GM18526 (cell line): ENCODE data around the gene ADD2.

Experiments
- POLR2A ChIP-seq: IDR thresholded peaks from 3 replicates; pipeline ENCODE4 v1.6.1; 2011; ENCODE audit not compliant: insufficient read length; ENCODE audit errors: extremely low read depth

ADD2 gene

GRCh38 chr2:70795164-70795995, 27.4 kb upstream of the ADD2 start:
- TF ChIP-seq POLR2A = no peak

DNA sequence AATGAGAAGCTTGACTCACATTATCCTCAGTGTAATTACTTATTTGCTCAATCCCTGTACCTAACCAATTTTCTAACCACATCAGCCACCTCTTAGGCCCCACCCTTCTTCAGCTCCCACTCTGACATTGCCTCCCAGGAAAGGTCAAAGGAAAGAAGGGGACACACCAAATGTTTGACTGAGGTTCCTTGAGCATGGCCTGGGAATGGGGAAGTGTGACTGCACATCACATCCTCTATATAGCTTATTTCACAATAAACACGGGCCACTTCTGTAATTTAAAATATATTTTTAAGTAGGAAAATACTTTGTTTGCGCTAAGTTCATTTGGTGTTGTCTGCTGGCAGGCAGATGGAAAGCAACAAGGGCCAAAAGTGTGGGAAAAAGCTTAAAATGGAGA, 25.4 kb upstream of the ADD2 start:
- TF ChIP-seq POLR2A = no peak

DNA sequence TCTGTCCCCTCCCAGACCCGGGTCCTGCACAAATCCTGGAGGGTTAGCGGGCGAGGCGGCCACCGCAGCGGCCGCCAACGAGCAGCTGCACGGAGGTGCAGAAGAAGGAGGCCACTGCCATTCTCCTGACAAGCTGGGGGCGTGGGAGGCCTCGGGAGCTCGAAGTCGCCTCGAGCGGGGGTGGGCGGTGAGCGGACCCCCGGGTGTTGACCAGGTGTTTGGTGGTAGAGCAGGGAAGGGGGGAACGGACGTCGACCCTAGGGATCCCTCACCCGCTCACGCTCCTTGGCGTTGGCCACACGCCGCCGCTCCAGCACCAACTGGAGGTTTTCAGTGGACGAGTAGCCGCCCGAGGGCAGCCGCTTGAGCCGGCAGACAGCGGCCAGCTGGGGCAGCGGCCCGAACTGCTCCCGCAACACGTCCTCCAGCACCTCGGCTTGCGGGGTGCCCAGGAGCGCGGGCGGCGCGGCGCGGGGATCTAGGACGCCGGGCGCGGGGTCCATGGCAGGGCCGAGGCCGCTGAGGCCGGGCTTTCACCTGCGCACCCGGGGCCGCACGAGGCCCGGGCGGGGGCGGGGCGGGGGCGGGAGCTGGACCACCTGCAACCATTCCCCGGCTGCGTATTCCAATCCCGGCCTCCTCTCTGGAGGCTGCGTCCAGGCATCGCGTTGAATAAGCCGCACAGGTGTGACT, 22.3 kb upstream of the ADD2 start, which contains the start of gene FIGLA:
Gene FIGLA, minus strand, starts transcription at position 508 of the 693 bp plus-strand sequence. Its CDS starts 5 bp downstream, at position 503.
- no peak for TF ChIP-seq POLR2A

DNA sequence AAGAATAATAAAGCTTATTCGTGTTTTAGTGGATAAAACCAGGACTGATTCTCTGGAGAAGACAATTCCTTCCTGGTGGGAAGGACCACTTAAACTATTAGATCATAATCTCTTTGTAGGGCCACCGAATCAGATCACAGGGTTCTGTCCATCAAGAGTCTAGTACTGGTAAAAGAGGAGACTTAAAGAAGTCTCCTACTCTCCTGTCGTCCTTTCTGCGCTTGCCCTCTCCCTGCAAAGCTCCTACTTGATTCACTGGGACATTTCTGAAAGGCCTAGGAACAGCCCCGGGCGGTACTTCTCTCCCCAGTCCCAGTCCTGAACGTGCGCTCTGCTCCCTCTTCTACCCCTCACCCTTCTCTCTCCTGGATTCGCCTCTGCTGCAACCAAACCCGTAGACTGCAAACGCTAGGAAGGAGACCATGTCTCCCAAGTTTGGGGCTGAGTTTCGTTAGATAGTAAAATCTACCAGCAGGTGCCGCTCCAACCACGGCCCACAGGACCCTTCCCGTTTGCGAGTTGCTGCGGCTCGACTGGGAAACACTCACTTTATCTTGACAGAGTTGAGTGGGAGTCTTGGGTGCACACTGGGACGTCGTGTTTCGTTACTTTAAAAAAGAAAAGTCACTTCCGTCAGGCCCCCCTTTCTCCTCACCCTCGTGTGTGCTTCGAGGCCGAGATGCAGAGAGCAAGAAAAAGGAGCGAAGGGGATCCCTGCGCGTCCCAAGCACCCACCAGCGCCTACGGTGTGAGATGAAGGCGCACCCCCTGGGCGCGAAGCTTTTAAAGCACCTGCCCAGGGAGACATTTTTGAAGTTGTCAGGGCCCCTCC, 21.5 kb upstream of the ADD2 start:
- TF ChIP-seq POLR2A = no peak

GRCh38 chr2:70785137-70785911, 17.3 kb upstream of the ADD2 start:
- TF ChIP-seq POLR2A = no peak

DNA sequence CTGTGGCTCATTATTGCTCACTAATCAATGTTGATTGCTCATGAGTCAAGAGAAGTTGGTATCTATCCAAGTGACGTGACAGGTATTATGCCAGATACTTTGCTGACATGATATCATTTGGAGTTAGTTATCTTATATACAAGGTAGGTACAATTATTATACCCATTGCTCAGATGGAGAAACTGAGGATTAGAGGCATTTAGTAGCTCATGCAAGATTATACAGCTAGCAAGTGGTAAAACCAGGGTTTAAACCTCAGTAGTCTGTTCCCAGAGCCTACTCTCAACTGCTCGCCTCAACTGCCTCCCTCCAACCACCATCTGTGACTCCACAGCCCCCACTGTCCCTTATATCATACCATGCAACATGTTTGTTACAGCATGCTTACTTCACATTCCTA, 16.3 kb upstream of the ADD2 start:
- no peak for TF ChIP-seq POLR2A

DNA sequence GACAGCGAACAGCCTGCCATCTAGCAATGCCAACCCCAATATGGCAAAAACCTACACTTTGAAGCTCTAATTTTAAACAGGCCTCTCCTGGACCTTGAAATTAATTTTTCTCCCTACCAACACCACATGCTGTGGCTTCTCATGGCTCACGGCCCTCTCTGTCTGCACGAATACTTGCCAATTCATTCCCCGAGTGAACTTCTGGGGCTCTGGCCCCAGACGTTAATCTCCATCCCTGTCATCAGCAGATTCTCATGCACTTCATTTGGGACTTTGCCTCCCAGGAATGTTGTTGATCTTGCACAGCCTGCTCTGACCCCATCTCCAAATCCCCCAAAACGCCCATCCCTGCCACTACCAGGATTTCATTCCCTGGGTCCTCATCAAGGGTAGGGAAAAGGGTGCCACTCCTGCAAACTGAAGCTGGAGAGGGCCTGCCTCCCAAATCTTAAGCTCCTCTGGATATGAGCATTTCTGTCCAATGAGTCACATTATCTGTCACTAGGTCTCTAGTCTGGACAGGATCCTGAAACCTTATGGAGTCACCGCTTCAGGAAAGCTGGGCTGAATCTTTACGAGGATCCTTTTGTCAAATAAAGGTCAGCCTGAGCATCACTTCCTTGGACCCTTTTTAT, 12.0 kb upstream of the ADD2 start:
- no peak for TF ChIP-seq POLR2A

DNA sequence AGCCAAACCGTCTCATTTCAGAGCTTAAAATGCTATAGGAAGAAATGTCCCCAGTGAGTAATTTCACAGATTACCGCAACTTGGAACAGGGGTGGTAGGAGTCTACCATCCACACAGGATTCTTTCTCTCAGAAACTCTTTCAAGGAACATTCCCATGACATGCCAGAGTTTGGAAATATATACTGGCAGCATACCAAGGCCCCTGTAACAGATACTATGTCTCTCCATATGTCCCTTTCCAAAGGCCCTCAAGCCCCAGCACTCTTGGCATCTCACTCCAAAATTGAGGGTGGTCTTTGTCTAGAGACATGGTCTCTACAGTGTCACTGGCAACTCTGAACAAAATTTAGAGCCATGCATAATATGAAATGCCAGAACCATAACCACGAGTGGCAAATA, 11.5 kb upstream of the ADD2 start:
- no peak for TF ChIP-seq POLR2A

GRCh38 chr2:70778676-70779075, 10.7 kb upstream of the ADD2 start:
- TF ChIP-seq POLR2A = no peak

- no peak for TF ChIP-seq POLR2A
These were observed 9.4 kb upstream of the ADD2 start for GRCh38 chr2:70777450-70777849.

DNA sequence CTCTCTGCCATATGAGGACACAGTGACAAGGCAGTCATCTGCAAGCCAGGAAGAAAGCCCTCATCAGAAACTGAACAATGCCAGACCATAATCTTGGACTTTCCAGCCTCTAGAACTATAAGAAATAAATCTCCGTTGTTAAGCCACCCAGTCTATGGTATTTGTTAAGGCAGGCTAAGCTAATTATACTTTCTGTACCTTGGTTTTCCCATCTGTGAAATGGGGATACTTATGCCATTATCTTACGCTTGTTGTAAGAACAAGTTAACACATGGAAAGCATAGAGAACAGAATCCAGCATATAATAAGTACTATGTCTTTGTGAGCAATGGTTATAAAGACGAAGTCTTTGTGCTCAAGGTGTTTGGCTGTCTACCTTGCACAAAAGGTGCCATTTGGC, 8.3 kb upstream of the ADD2 start:
- no peak for TF ChIP-seq POLR2A

DNA sequence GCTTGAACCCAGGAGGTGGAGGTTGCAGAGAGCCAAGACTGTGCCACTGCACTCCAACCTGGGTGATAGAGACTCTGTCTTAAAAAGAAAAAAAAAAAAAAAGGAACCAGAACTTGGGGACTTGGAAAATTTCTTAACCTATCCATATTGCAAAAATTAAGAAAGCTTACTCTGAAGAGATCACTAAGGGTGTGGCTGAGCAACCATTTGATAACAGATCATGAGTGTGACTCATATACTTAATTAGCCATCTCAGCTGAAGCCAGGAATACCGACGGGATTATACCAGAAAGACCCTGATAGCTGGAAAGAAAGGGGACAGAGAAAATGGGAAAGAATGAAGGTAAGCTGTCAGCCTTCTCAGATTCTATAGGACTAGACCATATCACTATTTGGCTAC, 7.1 kb upstream of the ADD2 start:
- TF ChIP-seq POLR2A = no peak

GRCh38 chr2:70772486-70773155, 4.6 kb upstream of the ADD2 start:
- TF ChIP-seq POLR2A = no peak

GRCh38 chr2:70771446-70771845, 3.4 kb upstream of the ADD2 start:
- no peak for TF ChIP-seq POLR2A
